Stimulated activated CD8-positive, alpha-beta memory T cell treated with anti-CD3 and anti-CD28 coated beads, Interleukin-7, amount 100 ng/mL, for 4 hours (primary cell): Measurements from ENCODE around the gene CFDP1.
A peak's percentile ranks its signal among the peaks of the same experiment; 100 is the strongest.

Source experiments
- DNase-seq, 2 donors: peaks; one replicate each; pipeline ENCODE4 v3.0.0-alpha.2; 2020; ENCODE audit warnings: low read depth in 2 of 2

CFDP1 gene

GRCh38 chr16:75406943-75407342 lies 26.4 kb downstream of the CFDP1 start:
- DNase-seq, result no peak

- no peak for DNase-seq
Measured at GRCh38 chr16:75402821-75403475, 30.4 kb downstream of the CFDP1 start.

- DNase-seq, result no peak
Measured at GRCh38 chr16:75402159-75402820, 31.0 kb downstream of the CFDP1 start.

- DNase-seq, result no peak
Measured at GRCh38 chr16:75401691-75402090, 31.6 kb downstream of the CFDP1 start.

- DNase-seq, result no peak
Measured at GRCh38 chr16:75398333-75398732, 35.0 kb downstream of the CFDP1 start.

GRCh38 chr16:75394941-75395340 lies 38.4 kb downstream of the CFDP1 start:
- DNase-seq, result no peak

- DNase-seq, result no peak
Measured at GRCh38 chr16:75392906-75393305, 40.4 kb downstream of the CFDP1 start.

GRCh38 chr16:75390926-75391653 lies 42.2 kb downstream of the CFDP1 start:
- no peak for DNase-seq

GRCh38 chr16:75389096-75389690 lies 44.1 kb downstream of the CFDP1 start:
- no peak for DNase-seq

GRCh38 chr16:75387951-75388350 lies 45.4 kb downstream of the CFDP1 start:
- no peak for DNase-seq

- no peak for DNase-seq
Measured at GRCh38 chr16:75385507-75386152, 47.7 kb downstream of the CFDP1 start.

GRCh38 chr16:75383141-75383540 lies 50.2 kb downstream of the CFDP1 start:
- no peak for DNase-seq

- no peak for DNase-seq
Measured at GRCh38 chr16:75382611-75383010, 50.7 kb downstream of the CFDP1 start.

- DNase-seq, result no peak
Measured at GRCh38 chr16:75380870-75381269, 52.4 kb downstream of the CFDP1 start.

GRCh38 chr16:75379911-75380847 lies 53.1 kb downstream of the CFDP1 start:
- peak; percentile 14 to 22 for DNase-seq

GRCh38 chr16:75379339-75379738 lies 54.0 kb downstream of the CFDP1 start:
- DNase-seq, result no peak

GRCh38 chr16:75378616-75379015 lies 54.7 kb downstream of the CFDP1 start:
- DNase-seq, result no peak

GRCh38 chr16:75377729-75378386 lies 55.4 kb downstream of the CFDP1 start:
- DNase-seq, result no peak

- DNase-seq, result no peak
Measured at GRCh38 chr16:75376475-75377161, 56.7 kb downstream of the CFDP1 start.

- DNase-seq, result no peak
Measured at GRCh38 chr16:75374388-75374787, 58.9 kb downstream of the CFDP1 start.
